Activated gamma-delta T cell (primary cell): Measurements from ENCODE around the gene PIK3AP1.

ENCODE experiments used
- DNase-seq: peaks from one replicate; lab custom pipeline; 2025; lab: John Stamatoyannopoulos, UW

PIK3AP1 gene

DNA sequence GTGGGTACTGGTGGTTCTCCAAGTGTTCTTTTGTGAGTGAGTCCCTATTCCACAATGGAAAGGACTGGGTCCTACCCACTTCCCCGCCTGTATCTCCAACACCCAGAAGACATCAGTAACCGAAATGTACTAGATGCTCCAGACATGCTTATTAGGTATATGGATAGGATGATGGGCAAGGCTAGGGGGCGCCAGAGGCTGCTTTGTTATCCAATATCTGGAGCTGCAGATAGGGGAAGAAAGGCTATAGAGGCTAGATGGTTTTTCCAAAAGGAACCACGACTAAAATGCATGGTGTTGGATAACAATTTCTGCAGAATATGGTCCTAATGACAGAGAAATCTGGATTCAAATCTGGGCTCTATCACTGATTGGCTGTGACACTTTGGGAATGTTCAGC lies 77.3 kb downstream of the PIK3AP1 start:
- DNase-seq: no peak

DNA sequence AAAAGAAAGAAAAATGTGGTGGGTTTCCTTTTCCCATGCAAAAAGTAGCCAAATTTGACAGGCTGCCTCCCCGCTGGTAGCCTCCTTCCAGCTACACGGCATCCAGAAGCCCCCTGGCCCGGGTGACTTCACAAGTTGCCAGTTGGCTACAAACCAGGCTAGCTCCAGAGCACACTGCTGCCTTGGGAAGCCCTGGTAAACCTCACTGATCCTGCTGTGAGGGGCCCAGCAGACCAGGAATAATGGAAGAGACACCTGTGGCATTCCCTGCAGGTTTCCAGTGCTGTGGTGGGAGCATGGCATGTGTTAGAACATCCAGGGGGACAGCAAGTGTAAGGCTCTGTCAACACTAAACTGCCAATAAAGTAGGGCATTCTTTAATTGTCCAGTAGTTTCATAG lies 77.8 kb downstream of the PIK3AP1 start:
- DNase-seq: no peak

GRCh38 chr10:96641396-96642295 lies 78.7 kb downstream of the PIK3AP1 start:
- no peak for DNase-seq

GRCh38 chr10:96639899-96640298 lies 80.4 kb downstream of the PIK3AP1 start:
- no peak for DNase-seq

- DNase-seq: no peak
Observed at GRCh38 chr10:96638696-96639095, 81.6 kb downstream of the PIK3AP1 start.

GRCh38 chr10:96638120-96638519 lies 82.2 kb downstream of the PIK3AP1 start:
- no peak for DNase-seq

GRCh38 chr10:96637709-96638108 lies 82.6 kb downstream of the PIK3AP1 start:
- DNase-seq: no peak

- no peak for DNase-seq
Observed at GRCh38 chr10:96636551-96636950, 83.8 kb downstream of the PIK3AP1 start.

DNA sequence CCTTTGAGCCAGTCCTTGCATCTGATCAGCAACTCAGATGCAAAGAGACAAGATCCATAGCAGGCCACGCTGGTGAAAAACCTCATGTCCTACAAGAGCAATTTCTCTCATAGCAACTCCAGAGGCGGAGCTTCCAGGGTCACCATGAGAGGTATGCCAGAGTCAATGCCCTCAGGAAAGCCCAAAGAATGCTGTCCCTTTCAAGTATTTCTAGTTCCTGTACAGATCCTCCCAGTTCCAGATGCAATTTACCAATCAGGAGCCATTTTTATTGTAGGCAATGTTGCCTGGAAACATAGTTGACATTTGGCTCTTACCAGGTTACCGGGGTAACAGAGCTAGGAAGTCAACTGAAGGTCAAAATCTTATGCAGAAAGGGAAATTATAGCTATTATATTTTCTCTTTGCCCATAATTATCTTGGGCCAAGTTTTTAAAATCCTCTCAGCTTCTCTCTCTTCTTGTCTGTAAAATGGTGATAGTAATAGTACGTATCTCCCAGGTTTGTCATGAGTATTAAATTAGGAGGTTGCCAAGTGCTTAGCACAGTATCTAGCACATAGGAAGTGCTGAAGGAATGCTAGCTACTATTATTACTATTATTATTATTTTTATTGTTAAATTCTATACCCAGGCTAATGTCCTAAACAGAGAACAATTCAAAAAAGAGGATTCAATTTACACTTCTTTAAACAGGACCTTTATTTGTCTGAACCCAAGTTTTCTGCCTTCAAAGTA lies 87.2 kb downstream of the PIK3AP1 start:
- no peak for DNase-seq

DNA sequence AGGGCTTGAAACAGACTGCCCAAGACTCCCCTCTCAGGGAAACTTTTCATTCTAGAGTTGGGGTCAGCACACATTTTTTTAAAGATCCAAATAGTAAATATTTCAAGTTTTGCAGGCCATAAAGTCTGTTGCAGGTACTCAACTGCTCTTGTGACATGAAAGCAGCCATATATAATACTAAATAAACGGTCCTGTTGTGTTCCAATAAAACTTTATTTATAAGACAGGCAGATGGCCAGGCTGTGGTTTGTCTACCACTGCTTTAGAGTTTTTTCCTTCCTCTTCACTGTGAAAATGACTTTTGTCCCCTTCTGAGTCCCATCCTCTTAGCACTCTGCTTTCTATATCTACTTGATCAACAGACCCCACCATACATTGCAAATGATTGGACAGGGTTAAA lies 93.0 kb downstream of the PIK3AP1 start:
- DNase-seq: no peak

DNA sequence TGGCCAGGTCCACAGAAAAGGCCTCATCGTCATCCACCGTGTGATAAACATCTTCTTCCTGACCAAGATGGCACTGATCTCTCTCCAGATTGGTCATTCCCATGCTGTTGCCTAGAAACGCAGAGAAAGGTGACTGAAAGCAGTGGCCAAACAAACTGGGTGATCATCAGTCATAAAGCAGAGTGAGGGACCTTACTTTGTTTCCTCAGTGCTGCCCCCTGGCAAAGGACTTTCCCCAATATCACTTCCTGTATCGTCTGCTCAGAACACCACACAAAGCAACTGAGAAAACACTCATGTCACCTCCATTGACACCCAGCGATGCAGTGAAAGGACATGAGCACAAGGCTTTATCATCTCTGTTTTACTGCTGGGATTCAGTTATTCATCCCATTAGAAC lies 93.5 kb downstream of the PIK3AP1 start:
- DNase-seq: no peak

DNA sequence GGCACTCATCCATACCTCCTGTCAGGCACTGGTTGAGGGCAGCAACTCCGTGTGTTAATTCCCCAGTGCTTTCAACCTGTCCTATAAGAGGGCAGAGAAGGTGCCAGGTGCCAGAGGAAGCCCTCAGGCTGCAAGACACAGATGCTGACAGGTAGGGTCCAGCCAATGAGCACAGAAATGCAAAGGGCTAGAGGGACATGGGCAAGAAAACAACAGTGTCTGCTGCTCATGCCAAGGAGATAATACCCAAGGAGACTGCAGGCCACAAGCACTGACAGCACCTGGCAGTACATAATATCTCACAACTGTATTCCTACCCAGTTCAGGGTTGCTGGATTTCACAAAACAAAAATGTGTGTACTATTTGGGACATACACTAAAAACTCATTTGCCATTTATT lies 95.1 kb downstream of the PIK3AP1 start:
- no peak for DNase-seq

- DNase-seq: no peak
Observed at GRCh38 chr10:96622013-96622787, 98.1 kb downstream of the PIK3AP1 start.

GRCh38 chr10:96619796-96620773 lies 100.2 kb downstream of the PIK3AP1 start:
- no peak for DNase-seq

- no peak for DNase-seq
Observed at GRCh38 chr10:96619120-96619519, 101.2 kb downstream of the PIK3AP1 start.

DNA sequence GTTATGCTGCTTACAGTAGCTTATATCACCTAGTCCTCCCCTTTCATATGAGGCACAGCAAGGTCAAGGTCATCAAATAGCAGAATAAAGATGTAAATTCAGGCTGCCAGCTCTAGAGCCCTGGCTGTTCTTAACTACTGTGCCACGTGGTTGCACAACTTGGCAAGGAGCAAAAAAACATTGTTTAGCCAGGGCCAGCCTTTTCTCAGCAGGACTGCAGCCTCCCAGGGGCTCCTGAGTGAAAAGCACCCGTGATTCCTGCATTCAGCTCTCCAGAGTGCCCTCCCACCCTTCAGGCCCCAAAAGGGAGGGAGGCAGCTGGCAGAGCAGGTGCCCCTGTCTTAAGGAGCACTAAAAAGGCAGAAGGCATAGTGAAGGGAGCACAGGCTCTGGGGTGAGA lies 101.7 kb downstream of the PIK3AP1 start:
- DNase-seq: no peak

DNA sequence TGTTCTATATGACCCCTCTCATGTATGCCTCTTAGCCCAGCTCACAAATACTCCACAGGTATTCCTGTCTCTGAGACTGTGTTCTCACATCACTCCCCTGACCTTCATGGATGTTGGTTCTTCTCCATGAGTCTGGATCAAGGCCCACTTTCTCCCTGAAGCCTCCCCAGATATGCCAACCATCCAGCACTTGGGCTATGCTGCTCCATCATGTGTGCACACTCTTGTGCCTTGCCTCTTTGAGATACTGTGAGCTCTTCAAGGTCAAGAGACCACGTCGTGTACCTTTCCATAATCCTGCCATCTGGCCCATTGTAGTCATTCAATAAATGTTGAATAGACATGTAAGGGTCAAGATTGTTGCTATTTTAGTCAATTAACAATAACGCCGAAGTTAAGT lies 103.4 kb downstream of the PIK3AP1 start:
- DNase-seq: no peak

DNA sequence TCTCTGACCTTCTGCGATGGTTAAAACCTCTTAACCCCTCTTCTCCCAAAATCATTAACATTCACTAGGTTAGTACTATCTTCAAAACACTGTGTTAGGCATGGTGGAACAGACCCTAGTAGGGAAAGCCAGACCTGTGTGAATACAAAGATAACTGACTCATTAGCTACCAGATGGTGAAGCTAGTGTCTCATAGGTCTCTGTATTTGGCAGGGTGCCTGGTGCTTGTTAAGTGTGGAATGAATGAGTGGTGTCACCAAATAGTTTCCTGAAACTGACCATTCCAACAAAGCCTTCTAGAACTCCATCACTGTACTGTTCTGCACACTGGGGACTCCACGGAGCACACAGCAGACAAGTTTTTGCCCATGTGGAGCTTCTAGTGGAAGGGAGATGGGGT lies 105.8 kb downstream of the PIK3AP1 start:
- no peak for DNase-seq

DNA sequence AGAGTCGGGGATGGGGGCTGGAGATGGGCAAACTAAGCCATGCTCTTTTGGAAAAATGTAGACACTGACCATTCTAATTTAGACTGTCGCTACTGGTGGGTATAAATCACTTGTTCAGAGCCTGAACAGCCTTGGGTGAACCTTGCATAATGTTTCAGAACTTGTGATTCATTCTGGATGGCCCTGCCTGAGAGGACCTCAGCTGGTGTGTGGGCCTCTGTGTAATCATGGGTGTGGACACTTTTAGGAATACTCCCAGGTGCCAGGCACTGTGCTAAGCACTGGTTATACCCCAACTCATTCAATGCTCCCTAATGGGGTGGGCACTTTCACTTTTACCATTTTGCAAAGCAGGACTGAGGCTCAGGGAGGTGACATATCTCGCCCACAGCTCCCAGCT lies 106.7 kb downstream of the PIK3AP1 start:
- DNase-seq: no peak

- no peak for DNase-seq
Observed at GRCh38 chr10:96612055-96612830, 108.1 kb downstream of the PIK3AP1 start.
